RWPE2 (cell line): ENCODE data around the gene DAO.

Experiments used
- ATAC-seq: fragments of 200-7000 bp; cut with Tn5 transposase; 3 replicates; pipeline ENCODE4 v1.9.1; 2021; ENCODE audit warnings: low read depth
- DNase-seq: peaks from one replicate; pipeline ENCODE4 v3.0.0-alpha.2; 2020; ENCODE audit warnings: low spot score
- H3K27ac ChIP-seq: fragments of 450-650 bp; 2 replicates; pipeline ENCODE4 v1.5.1; 2017; ENCODE audit warnings: mild to moderate bottlenecking; ENCODE audit not compliant: poor library complexity, severe bottlenecking
- H3K27me3 ChIP-seq: fragments of 250-450 bp; sonication (Bioruptor Pico); 2 replicates; pipeline ENCODE4 v1.5.1; 2021; ENCODE audit warnings: mild to moderate bottlenecking, moderate library complexity; ENCODE audit not compliant: insufficient read depth, poor library complexity, severe bottlenecking
- H3K36me3 ChIP-seq: fragments of 250-450 bp; sonication (Bioruptor Pico); 2 replicates; pipeline ENCODE4 v1.5.1; 2020; ENCODE audit warnings: low read depth, mild to moderate bottlenecking, moderate library complexity
- H3K4me1 ChIP-seq: fragments of 250-450 bp; sonication (Bioruptor Pico); 2 replicates; pipeline ENCODE4 v1.5.1; 2021; ENCODE audit warnings: mild to moderate bottlenecking, moderate library complexity; ENCODE audit not compliant: insufficient read depth, poor library complexity, severe bottlenecking
- H3K4me3 ChIP-seq: fragments of 250-450 bp; sonication (Bioruptor Pico); 2 replicates; pipeline ENCODE4 v1.5.1; 2021; ENCODE audit warnings: mild to moderate bottlenecking, moderate library complexity; ENCODE audit not compliant: severe bottlenecking
- H3K9me3 ChIP-seq: fragments of 250-450 bp; sonication (Bioruptor Pico); 2 replicates; pipeline ENCODE4 v1.5.1; 2021; ENCODE audit warnings: mild to moderate bottlenecking, moderate library complexity; ENCODE audit not compliant: severe bottlenecking
- CTCF ChIP-seq: fragments of 450-650 bp; IDR thresholded peaks from one replicate; pipeline ENCODE4 v1.5.1; 2017; ENCODE audit warnings: mild to moderate bottlenecking, moderate library complexity; ENCODE audit not compliant: poor library complexity, severe bottlenecking

Gene DAO

GRCh38 chr12:108884116-108885012, 4.5 kb downstream of the DAO start:
- ATAC-seq = no peak
- TF ChIP-seq CTCF = peak; percentile 52

DNA sequence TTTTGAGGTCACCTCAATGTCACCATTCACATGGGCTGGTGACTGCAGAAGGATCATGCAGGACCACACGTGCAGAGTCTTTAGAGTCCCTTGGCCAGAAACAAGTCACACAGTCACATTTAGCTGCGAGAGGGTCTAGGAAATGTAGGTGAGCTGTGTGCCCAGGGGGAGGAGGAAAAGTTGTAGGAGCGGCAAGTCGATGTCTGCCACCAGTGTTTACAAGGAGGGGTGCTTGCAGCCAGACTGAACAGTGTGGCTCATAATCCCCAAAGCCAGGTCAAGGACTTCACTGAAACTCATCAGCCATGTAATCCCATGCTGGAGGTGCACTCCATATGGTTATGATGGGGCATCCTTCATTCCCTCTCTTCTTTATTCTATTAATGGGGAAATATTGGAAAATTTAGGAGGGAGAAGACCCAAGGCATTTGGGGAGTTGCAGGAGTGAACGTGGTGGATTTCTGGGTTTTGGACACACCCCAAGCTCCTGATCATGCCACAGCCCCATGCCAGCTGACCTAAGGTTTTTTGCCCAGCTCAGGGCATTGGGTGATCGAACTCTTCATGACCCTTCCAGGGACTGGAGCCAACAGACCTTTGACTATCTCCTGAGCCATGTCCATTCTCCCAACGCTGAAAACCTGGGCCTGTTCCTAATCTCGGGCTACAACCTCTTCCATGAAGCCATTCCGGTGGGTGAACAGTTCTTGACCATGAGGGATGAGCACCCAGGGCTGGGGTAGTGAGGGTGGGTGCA, 7.2 kb downstream of the DAO start:
- DNase-seq (no peak), ATAC-seq (no peak)
- Histone ChIP-seq H3K4me1 (no peaks in the 10 kb centered on the region), H3K36me3 (no peaks in the 10 kb centered on the region), H3K27me3 (no peaks in the 10 kb centered on the region), H3K4me3 (no peak overlapping the region), H3K27ac (no peak overlapping the region), H3K9me3 (no peaks in the 10 kb centered on the region)
- TF ChIP-seq CTCF = no peak

More at GRCh38 chr12:108884116-108885012, 4.5 kb downstream of the DAO start:
- Histone ChIP-seq H3K9me3 (no peaks in the 10 kb centered on the region), H3K27me3 (no peaks in the 10 kb centered on the region), H3K4me1 (no peaks in the 10 kb centered on the region), H3K36me3 (no peaks in the 10 kb centered on the region), H3K27ac (no peak overlapping the region), H3K4me3 (no peak overlapping the region)
- DNase-seq = no peak

- Histone ChIP-seq H3K4me3 (no peak overlapping the region), H3K9me3 (no peaks in the 10 kb centered on the region), H3K27ac (no peak overlapping the region), H3K4me1 (no peaks in the 10 kb centered on the region), H3K36me3 (no peaks in the 10 kb centered on the region), H3K27me3 (no peaks in the 10 kb centered on the region)
- no peak for ATAC-seq
- DNase-seq = no peak
- TF ChIP-seq CTCF = no peak
These were observed 8.1 kb downstream of the DAO start for GRCh38 chr12:108888031-108888430.

DNA sequence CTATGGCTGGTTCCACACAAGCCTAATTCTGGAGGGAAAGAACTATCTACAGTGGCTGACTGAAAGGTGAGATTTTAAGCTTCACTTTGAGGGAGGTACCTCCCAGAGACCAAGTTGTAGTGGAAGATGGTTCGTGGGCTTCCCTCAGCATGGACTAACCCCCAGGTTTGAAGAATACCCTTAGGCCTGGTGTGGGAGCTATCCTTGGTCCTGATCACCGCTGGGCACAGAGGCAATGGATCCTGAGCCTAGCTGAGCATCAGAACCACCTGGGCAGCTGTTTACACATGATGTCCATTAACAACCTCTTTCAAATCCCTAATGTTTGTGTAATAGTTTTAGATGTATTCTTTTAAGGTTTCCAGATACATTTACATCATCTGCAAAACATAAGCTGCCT, 10.3 kb downstream of the DAO start:
- H3K27ac ChIP-seq = no peak overlapping the region
- ATAC-seq (no peak), DNase-seq (no peak)
- TF ChIP-seq CTCF = no peak
- no peak overlapping the region for H3K4me3 ChIP-seq
- H3K4me1 ChIP-seq = no peaks in the 10 kb centered on the region
- H3K27me3 ChIP-seq = no peaks in the 10 kb centered on the region
- H3K36me3 ChIP-seq = no peaks in the 10 kb centered on the region
- no peaks in the 10 kb centered on the region for H3K9me3 ChIP-seq
